ENCODE data around the gene CFAP100.

- no peak for TF ChIP-seq FOS (IDR thresholded peaks at IDR 0.05; ENCODE audit: low read depth, low read length)
- TF ChIP-seq CTCF (conservative IDR thresholded peaks at IDR 0.05; ENCODE audit: low read depth, low read length), result no peak
- TF ChIP-seq POLR2A (IDR thresholded peaks at IDR 0.05; ENCODE audit: low read depth, low read length), result no peak
These were observed 78.8 kb downstream of the CFAP100 start for GRCh38 chr3:126473292-126474168.
